Activated CD8-positive, alpha-beta memory T cell treated with anti-CD3 and anti-CD28 coated beads for 36 hours (primary cell): ENCODE measurements around the gene ANKRD1. TPM values are rescaled to one million over a fixed set of nuclear protein-coding genes. Genes with fewer than 3 reads are reported as not detected.

Experiments used
- CTCF ChIA-PET: fragments of 350-600 bp; sonication (Branson Sonifier 250); formaldehyde crosslinking; loops from one replicate; lab custom pipeline; 2021; ENCODE audit warnings: antibody characterized with exemption; lab: Charles Lee
- POLR2A ChIA-PET: fragments of 350-600 bp; sonication (Branson Sonifier 250); formaldehyde crosslinking; loops from one replicate; lab custom pipeline; 2021; ENCODE audit warnings: antibody characterized with exemption; lab: Charles Lee
- total RNA-seq, 2 experiments: library from RNA; stranded (reverse); gene quantifications; one replicate each; pipeline ENCODE4 v1.2.3, GENCODE V29; 2021

The ANKRD1 gene
- total RNA-seq, 2 experiments from 2014 or later = not detected

DNA sequence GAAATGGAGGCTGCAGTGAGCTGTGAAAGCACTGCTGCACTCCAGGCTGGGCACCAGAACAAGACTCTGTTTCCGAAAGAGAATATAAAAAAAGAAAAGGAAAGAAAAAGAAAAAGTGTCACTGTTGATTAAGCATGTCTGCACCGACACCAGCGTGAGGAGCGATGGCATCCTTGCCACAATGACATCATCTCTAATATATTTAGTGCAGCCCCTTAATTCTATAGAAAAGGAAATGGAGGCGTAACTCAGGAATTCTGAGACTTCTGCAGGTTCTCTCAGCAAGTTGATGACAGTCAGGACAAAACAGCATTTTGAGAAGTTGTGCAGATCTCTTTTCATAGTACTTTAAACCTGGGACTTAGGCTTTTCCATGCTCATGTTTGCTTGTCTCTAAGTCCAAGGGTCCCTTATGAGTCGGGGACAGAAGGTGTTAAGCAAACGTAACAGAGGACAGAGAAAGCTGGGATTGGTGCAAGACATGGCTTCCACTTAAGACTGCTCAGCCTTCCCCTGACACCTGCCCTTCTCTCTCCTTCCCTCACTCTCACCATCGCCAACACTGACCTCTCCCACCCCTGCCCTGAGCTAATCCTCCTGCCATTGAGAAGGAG lies 16.9 kb upstream of the ANKRD1 start:
- POLR2A ChIA-PET = no interaction called here
- CTCF ChIA-PET = interaction anchor here (0.5 kb wide), 1 partner anchor 71 kb away, joined by 3 read pairs; no protein-coding TSS in a partner anchor

DNA sequence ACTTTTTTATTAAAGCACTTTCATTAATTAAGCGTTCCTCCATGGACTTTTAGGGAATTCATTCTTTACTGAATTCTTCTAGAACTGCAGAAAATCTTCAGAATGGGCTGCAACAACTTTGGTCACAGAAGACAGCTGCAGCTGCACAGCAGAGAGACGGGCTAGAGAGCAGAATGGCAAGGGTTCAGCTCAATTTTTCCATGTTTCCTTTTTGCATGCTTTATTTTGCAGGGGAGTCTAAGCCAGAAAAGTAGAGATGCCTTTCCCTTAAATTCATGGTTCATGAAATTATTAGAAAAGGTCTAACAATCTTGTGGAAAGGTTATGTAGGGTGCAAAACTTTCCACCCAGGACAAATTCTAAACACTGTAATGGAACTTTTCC lies 15.4 kb upstream of the ANKRD1 start:
- POLR2A ChIA-PET = no interaction called here
- CTCF ChIA-PET = interaction anchor here (0.8 kb wide), 1 partner anchor 13 kb away, joined by 4 read pairs; no protein-coding TSS in a partner anchor

DNA sequence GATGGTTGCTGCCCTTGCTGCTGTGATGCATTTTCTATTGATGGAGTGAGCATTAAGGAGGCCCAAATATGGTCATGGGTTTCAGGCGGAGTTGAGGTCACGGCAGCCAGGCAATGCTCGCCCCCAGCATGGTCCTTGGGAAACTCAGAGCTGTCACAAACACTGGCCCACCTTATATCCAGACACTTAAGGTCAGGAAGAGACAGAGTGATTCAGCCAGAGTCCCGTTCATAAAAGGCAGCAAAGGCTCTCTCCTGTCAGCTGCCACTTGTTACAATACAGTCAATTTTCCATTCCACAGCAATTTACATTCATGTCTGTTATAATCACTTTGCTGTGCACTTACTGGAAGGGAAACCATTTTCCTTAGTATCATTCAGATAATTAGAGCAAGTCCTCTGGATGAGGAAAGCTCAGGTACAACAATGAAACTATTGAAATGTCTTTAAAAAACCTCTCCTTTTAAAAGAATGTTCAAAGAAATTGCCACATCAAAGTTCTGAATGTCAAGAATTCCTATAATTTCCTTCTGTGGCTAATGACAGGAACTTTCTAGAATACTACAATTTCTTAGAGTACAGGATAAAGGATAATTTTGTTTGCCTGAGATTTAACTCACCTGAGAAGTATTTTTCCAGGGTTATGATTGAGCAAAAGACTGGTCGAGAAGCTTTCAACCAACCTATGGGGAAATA lies 14.8 kb upstream of the ANKRD1 start:
- CTCF ChIA-PET = interaction anchor here (0.8 kb wide), 1 partner anchor 13 kb away, joined by 4 read pairs; no protein-coding TSS in a partner anchor

DNA sequence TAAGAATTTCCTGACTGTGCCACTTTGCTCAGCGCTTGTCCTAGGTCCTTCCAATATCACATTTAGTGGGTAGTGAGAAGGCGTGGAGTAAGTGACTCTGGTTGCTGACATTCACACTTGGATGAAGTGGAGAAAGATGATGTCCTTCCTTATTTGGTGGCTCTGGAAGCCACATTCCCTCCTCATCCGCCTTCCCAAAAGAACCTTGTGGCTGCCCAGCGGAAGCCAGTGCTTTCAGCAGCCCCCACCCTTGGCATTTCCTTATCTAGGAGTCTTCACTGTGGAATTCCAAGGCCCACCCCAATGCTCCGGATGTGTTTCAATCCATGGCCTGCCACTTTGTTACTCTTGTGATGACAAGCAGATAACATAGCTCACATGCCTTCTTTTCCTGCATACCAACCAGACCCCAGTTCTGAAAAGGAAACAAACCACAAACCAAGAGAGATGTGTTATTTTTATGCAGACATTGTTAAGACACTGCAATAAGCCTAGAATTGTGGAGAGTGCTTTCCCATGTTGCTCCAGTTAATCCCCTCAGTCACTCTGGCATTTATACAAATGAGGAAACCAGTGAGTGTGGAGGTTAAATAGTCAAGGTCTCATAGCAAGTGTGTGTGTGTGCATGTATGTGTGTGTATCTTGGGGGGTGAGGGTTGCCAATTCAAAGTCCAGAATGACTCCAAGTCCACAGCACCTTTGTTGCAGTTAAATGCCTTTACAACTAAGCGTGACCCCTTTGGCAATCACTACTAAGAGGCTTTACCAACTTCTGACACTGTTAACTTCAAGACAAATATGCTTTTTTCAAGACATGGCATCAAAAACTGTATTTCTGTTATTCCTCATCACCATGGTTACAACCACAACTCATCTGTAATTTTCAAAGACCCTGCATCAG lies 10.3 kb upstream of the ANKRD1 start:
- POLR2A ChIA-PET = no interaction called here
- CTCF ChIA-PET = no interaction called here

More for the DNA sequence above, 14.8 kb upstream of the ANKRD1 start:
- POLR2A ChIA-PET = no interaction called here

DNA sequence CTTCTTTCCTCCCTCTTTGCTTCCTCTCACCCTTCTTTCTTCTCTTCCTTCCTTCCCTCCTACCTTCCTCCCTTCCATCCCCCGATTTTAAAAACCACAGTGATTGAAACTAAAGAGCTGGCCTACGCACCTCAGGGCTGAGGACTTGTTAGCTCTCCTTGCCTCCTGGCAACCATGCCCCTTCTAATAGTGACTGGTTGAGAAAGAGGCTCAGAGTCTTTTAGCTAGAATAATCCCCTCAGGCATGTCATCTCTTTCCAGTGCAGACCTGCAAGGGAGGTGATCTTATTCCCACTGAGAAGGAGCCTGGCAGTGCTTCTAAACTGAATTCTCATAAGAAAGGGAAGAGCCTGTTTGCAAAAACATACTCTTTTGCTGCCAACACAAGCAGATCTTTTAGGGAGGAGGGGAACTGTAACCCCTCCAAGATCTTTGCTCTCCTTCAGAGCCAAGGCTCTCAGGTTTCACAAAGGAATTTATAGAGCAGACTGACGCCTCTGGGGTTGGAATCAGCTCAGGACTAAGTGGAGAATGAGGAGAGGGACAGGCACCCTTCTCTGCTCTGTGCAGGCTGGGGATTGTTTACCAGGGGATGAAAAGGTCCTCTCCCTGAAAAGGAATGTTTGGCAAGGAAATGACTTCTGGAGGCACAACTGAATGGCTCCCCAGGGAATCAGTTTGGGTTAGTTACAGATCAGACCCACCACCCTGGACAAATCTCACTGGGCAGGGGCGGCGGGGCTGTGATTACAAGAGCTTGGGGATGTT lies 9.4 kb upstream of the ANKRD1 start:
- POLR2A ChIA-PET = interaction anchor here (0.5 kb wide), 1 partner anchor 18 kb away, joined by 4 read pairs; no protein-coding TSS in a partner anchor
- CTCF ChIA-PET = no interaction called here

DNA sequence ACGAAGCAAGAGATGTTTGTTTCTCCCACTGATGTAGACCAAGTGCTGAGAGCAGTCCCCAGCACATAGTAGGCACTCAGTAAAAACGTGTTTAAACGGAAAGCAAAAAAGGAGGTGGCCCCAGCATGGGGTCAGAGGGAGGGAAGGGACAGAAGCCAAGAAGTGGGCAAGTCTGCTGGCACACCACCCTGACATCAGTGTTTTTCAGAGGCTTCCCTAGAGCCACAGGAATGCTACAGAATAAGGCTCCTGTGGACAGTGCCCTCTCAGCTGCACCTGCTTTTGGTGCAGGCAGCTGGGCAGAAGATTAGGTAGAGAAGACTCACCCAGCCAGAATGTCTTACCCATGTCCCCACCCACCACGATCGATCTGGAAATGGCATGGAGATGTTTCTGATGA lies 8.3 kb upstream of the ANKRD1 start:
- CTCF ChIA-PET = no interaction called here

DNA sequence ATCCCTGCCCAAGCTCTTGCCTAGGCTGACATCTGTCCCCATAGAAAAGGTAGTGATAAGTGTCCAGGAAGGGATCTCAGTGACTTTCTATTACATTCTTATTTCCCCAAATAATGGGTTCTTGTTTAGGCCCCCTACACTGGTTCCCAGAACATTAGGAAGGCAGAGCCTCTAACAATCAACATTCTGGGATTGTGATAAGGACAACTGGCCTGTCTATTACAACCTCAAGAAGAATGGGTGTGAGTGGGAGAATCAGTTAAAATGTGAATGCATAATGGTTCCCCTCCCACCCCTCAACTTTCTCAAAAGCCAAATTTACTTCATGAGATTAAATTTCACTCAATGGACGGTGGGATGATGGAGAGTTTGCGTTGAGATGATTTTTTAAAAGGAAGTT lies 6.4 kb upstream of the ANKRD1 start:
- CTCF ChIA-PET = interaction anchor here (1.3 kb wide), 1 partner anchor 371 kb away, joined by 4 read pairs; no protein-coding TSS in a partner anchor
- POLR2A ChIA-PET = no interaction called here

More for the DNA sequence above, 8.3 kb upstream of the ANKRD1 start:
- POLR2A ChIA-PET = no interaction called here

DNA sequence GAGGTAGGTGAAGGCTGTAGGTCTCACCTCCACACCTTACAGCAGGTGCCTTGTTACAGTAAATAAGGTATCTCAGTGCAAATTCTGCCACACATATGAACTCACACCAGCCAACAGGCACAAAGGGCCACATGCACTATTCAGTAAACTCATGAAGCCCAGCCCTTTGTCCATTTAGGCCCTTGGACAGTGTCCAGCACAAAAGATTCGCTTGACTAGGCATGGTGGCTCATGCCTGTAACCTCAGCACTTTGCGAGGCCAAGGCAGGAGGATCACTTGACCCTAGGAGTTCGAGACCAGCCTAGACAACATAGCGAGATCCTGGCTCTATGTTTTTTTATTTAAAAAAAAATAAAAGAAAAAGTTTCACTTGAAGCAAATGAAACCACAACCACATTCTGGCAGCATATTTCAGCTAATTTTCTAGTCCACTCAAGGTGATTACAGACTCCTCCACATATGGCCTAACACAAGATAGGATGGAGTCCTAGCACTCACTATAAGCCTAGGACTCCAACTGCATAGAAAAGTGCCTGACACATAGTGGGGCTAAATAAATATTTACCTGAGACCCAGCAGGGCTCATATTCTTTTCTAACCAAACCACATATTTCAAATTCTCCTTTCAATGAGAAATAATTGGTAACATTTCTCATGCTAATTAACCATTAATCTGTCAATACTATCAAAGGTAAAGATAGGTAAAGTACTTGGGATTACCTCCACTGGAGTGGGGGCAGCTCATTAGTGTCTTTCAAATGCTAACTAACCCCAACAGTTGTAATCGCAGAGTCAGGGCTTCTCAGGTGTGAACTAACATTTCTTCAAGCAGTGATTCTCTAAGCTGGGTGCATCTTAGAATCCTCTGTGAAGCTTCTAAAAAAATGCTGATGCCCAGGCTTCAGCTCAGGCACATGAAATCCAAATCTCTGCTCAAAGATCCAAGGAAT lies 4.5 kb upstream of the ANKRD1 start:
- POLR2A ChIA-PET = no interaction called here
- CTCF ChIA-PET = no interaction called here

DNA sequence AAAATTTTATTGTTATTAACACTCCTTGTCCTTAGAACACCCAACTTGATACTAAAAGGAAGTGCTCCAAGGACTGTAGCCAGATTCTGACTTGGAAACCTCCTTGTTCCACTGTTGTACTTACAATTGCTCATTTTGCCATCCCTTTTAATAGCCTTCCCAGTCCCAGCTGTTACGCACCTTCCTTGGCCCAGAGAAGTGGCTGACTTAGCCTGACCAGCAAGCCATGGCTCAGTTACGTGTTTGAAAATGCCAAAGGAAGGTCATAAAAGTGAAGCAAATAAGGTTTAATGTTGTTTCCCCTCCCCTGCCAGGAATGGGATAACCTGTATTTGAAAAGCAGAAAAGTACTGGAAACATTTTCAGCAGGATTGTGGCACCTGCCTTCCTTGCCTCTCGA lies 3.7 kb upstream of the ANKRD1 start:
- POLR2A ChIA-PET = no interaction called here
- CTCF ChIA-PET = no interaction called here

DNA sequence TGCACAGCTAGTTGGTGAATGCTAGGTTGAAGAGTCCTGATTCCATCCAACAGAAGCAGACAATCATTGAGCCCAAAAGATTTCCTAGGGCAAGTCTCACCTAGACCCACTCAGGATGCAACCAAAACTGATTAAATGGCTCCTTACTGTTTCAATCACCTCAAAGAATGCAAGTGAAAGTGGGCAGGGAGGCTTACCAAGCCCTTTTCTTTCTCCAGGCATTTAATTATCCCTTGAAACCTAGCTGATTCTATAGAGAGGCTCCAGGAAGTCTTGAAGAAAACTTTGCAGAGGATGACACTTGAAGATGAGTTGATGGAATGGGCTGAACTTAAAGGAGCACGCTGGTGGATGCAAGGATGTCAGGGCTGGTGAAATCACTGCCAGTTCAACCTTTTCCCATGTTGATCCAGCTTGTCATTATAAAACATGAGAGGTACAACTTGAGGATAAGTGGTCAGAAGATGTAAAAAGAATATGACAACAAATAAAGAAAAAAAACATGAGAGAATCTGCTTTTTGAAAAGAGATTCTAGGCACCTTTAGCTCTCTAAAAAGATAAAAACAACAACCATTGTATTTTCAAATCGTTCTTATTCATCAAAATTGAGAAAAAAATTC lies 2.3 kb upstream of the ANKRD1 start:
- ChIA-PET POLR2A (no interaction called here), CTCF (interaction anchor here (1.1 kb wide), 1 partner anchor 13 kb away, joined by 4 read pairs; no protein-coding TSS in a partner anchor)

DNA sequence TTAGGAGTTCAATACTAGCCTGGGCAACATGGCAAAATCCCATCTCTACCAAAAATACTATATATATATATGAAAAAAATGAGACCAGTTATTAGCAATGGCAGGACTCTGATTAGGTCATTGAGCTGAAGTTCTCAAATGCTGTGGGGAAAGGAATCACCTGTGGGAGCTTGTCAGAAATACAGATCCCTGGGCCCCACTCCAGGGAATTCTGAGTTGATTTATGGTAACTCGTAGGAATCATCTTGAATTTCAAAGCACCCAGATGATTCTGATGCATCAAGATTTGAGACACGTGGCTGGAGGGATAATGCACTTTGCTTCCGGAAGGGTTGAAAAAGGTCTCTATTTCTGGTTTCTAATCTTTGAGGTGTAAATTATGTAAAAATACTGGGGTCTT lies 1.0 kb upstream of the ANKRD1 start:
- ChIA-PET POLR2A (no interaction called here), CTCF (interaction anchor here (0.5 to 1.5 kb wide), 2 partner anchors 10 to 33 kb away, joined by 3 to 5 read pairs; no protein-coding TSS in a partner anchor)

DNA sequence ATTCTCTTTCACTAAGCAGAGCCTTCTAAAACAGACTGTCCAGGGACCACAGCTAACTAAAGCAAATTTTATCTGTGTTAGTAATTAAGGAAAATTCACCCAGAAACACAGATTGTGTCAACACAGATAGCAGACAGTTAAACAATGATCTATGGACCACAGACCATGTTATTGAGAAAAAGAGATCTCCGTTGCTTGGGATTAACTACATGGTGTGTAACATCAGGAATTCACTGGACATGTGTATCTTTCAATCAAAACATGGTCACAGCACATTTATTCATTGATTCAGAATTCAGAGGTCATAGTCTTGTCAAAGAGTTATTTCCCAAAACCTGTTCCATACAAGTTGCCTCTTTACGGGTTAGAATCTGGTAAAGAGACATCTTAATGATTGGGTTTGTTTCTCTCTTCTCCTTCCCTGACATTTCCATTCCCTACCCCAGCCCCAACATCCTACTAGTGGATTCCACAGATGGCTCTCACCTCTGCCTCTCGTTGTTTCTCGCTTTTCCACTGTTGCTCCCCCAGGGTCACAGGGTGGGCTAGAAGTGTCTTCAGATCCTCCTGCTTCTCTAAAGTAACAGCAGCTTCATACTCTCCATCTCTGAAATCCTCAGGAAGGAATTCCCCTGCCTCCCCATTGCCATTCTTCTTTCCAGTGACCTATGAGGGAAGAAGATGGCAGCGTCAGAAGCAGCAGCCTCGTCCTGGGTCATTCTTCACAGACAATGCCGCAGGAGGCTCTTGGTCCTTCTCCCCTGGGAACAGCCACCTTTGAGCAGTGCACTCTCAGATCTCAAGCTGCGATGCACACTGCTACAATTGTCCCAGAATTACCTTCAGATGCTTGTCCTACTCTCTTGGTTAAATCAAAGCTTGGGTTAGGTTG lies 958 bp downstream of the ANKRD1 start:
- POLR2A ChIA-PET = no interaction called here
- CTCF ChIA-PET = interaction anchor here (0.7 kb wide), 1 partner anchor 1093 kb away, joined by 3 read pairs; no protein-coding TSS in a partner anchor

DNA sequence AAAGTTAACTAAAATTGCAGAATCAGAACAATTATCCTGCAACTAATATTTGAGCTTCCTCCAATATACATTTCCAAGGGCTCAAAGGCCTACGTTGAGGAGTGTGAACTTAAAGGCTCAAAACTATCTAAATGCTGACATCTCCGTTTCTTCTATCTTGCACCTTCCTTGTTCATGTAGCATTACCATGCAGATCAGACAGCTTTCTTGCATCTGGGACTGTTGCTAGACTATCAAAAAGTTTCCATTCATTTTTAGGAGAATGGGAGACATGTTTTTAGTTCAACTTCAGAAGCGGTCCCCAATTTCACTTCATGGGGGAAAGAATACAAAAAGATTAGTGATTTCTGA lies 2.9 kb downstream of the ANKRD1 start:
- ChIA-PET POLR2A (no interaction called here), CTCF (no interaction called here)

DNA sequence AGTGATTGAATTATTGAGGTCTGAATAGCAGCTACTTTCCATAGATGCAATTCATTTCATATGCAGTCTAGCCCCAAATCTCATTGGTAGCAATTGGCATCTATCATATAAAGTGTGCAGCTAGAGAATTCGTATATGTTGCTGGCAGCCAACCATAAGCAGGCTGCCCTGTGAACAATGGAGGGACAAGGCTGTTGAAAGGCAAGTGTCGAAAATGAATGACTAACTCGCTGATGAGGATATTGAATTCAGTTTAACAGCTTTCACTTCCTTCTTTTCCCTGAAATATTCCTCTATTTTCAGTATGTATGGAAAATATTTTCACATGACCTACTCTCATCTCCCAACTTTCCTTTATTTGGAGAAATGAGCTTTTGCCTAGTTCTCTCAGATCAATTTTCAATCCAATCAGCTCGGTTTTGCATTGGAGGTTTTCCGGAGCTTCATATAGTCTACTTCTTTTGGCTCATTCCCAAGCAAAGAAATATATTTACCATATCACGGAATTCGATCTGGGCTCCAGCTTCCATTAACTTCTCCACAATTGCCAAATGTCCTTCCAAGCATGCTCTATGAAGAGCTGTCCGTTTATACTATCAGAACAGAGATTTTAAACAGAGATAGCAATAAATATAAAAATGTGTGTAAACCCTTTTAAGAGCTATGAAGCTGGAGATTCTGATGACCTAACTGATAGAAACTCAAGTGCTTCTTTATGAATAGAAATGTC lies 3.5 kb downstream of the ANKRD1 start:
- ChIA-PET CTCF (no interaction called here), POLR2A (no interaction called here)

DNA sequence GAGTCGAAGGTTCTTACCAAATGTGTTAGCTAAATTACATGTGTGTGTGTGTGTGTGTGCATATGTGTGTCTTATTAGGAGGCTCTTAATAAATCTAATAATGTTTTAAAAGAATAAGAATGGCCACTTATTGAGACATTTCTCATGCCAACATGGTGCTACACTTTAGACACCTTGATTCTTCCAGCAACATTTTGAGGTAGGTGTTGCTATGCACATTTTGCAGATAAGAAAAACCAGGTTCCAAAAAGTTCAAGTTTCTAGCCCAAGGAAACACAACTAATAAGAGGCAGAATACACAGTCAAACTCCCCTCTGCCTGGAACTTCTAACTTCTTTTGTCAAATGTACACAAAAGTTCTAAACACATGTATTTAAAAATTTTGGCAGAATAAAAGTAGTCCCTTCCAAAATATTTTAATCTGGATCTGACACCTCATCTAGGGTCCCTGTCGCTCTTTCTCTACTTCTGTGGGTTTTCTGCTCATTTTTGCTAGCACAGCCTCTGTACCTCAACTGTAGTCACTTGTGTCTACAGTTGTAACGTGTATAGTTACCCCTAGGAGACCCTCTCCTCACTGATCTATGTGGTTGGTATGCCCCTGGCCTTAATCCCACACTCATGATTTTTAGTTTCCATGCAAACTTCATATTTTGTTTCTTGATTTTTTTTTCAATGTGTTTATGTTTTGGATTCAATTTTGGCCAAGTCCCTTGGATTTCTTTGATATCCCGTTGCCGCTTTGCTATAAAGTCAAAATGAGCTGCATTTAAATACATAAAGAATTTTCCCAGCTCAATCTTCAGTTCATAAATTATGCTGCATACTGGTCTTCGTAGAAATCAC lies 4.3 kb downstream of the ANKRD1 start:
- ChIA-PET CTCF (no interaction called here), POLR2A (no interaction called here)
